GM19043 (cell line): ENCODE data around the gene JAG1.

Experiments
- ATAC-seq: cut with Tn5 transposase; IDR thresholded peaks from one replicate; pipeline ENCODE4 v1.9.1; 2021; ENCODE audit warnings: low read depth; ENCODE audit not compliant: unreplicated experiment

JAG1 gene

GRCh38 chr20:10654630-10655029 is 19.2 kb downstream of the JAG1 start:
- peak; percentile 80 for ATAC-seq

GRCh38 chr20:10654250-10654610 is 19.6 kb downstream of the JAG1 start:
- no peak for ATAC-seq

GRCh38 chr20:10653599-10654249 is 20.1 kb downstream of the JAG1 start:
- ATAC-seq = no peak

- no peak for ATAC-seq
Observed at GRCh38 chr20:10652660-10653261, 21.0 kb downstream of the JAG1 start.

GRCh38 chr20:10652185-10652584 is 21.6 kb downstream of the JAG1 start:
- no peak for ATAC-seq

GRCh38 chr20:10651227-10651990 is 22.4 kb downstream of the JAG1 start:
- ATAC-seq = no peak

GRCh38 chr20:10649797-10650160 is 24.0 kb downstream of the JAG1 start:
- ATAC-seq = no peak

GRCh38 chr20:10649080-10649796 is 24.6 kb downstream of the JAG1 start:
- ATAC-seq = no peak

- no peak for ATAC-seq
Observed at GRCh38 chr20:10648651-10649050, 25.1 kb downstream of the JAG1 start.

- no peak for ATAC-seq
Observed at GRCh38 chr20:10647909-10648308, 25.9 kb downstream of the JAG1 start.

- no peak for ATAC-seq
Observed at GRCh38 chr20:10647471-10647870, 26.3 kb downstream of the JAG1 start.

- ATAC-seq = no peak
Observed at GRCh38 chr20:10646886-10647420, 26.8 kb downstream of the JAG1 start.

GRCh38 chr20:10646006-10646405 is 27.8 kb downstream of the JAG1 start:
- no peak for ATAC-seq

- ATAC-seq = no peak
Observed at GRCh38 chr20:10645205-10645570, 28.6 kb downstream of the JAG1 start.

- peak; percentile 43 for ATAC-seq
Observed at GRCh38 chr20:10644458-10645204, 29.2 kb downstream of the JAG1 start.

- no peak for ATAC-seq
Observed at GRCh38 chr20:10643560-10643873, 30.3 kb downstream of the JAG1 start.

- ATAC-seq = no peak
Observed at GRCh38 chr20:10642856-10643559, 30.8 kb downstream of the JAG1 start.

- ATAC-seq = no peak
Observed at GRCh38 chr20:10641893-10642292, 31.9 kb downstream of the JAG1 start.

GRCh38 chr20:10641467-10641866 is 32.3 kb downstream of the JAG1 start:
- no peak for ATAC-seq

GRCh38 chr20:10640897-10641296 is 32.9 kb downstream of the JAG1 start:
- ATAC-seq = no peak
